Skin epidermis (tissue), 12 donors: ENCODE data around the gene MMD.

Experiments
- H3K27ac ChIP-seq, 21 experiments: fragments of 200-600 bp; sonication (generic) in 11 of 21; one replicate each; pipeline ENCODE4 v1.5.0; 2020; ENCODE audit warnings: mild to moderate bottlenecking in 3 of 21, inconsistent platforms in 2 of 21, moderate library complexity in 2 of 21
- H3K4me3 ChIP-seq, 7 experiments: fragments of 200-600 bp; sonication (generic) in 2 of 7; one replicate each; pipeline ENCODE4 v1.5.0; 2020; ENCODE audit warnings: inconsistent platforms in 2 of 7, mild to moderate bottlenecking in 2 of 7, moderate library complexity in 1 of 7

The MMD gene

GRCh38 chr17:55363033-55363432, 58.6 kb downstream of the MMD start:
- no peak overlapping the region for H3K27ac ChIP-seq
- H3K4me3 ChIP-seq, result no peak overlapping the region

- Histone ChIP-seq H3K27ac (no peak overlapping the region), H3K4me3 (no peak overlapping the region)
Measured at GRCh38 chr17:55360971-55361370, 60.7 kb downstream of the MMD start.

- Histone ChIP-seq H3K27ac (no peak overlapping the region), H3K4me3 (no peak overlapping the region)
Measured at GRCh38 chr17:55356434-55357328, 65.0 kb downstream of the MMD start.

DNA sequence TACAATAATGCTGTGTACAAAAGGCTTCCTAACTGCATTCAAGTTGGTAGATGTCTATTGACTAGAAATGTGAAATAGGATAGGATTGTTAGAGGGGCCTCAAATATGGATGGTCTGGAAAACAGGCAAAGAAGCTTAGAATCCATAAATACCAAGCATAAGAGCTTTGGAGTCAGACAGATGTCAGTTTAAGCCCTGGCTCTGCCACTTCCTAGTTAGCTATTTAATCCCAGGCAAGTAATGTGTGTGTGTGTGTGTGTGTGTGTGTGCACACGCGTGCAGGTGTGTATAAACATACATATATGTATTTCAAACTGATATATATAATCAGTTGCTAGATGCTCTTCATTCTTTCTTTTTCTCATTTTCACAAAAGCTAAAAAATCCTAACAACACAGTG, 66.7 kb downstream of the MMD start:
- no peak overlapping the region for H3K27ac ChIP-seq
- no peak overlapping the region for H3K4me3 ChIP-seq

GRCh38 chr17:55354010-55354409, 67.6 kb downstream of the MMD start:
- no peak overlapping the region for H3K27ac ChIP-seq

GRCh38 chr17:55351226-55351625, 70.4 kb downstream of the MMD start:
- Histone ChIP-seq H3K4me3 (no peak overlapping the region), H3K27ac (no peak overlapping the region)

More at GRCh38 chr17:55354010-55354409, 67.6 kb downstream of the MMD start:
- H3K4me3 ChIP-seq, result no peak overlapping the region

DNA sequence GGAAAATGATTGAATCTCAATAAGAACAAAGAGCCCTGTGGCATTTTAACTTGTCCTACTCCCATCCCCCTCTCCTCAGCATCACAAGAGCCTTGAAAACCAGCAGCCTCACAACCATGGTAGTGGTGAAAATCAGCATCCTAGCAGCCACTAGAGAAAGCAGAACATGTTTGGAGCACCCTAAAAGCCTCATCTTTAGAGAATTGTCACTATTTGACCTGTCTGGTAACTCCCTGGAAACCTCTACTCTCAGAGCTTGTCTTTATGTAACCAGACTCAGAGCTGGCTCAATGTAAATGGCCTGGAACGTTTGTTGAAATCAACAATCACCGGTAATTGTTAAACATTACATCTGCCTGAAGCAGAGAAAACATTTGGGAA, 70.8 kb downstream of the MMD start:
- no peak overlapping the region for H3K27ac ChIP-seq

GRCh38 chr17:55348749-55349354, 72.8 kb downstream of the MMD start:
- Histone ChIP-seq H3K27ac (no peak overlapping the region), H3K4me3 (no peak overlapping the region)

More for the DNA sequence above, 70.8 kb downstream of the MMD start:
- H3K4me3 ChIP-seq, result no peak overlapping the region

DNA sequence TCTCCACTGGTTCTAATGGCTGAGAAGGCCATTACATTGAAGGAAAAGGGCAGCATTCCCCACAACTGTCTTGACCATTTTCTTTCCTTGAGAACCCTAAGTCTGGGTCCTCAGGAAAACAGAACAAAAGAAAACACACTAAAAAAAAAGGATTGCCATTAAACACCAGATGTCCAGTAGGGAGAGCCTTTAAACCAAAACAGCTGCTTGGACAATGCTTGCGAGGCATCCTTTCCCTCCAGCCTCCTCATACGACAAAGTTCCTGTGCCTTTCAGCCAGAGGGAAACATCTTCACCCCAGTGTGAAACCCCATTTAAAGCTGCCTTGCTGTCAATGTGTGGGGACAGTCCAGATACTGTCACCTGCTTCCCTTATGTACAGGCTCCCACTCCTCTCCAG, 74.3 kb downstream of the MMD start:
- Histone ChIP-seq H3K27ac (no peak overlapping the region), H3K4me3 (no peak overlapping the region)

GRCh38 chr17:55346658-55347057, 75.0 kb downstream of the MMD start:
- Histone ChIP-seq H3K27ac (no peak overlapping the region), H3K4me3 (no peak overlapping the region)

- H3K4me3 ChIP-seq, result no peak overlapping the region
- H3K27ac ChIP-seq, result no peak overlapping the region
Measured at GRCh38 chr17:55345132-55345531, 76.5 kb downstream of the MMD start.

DNA sequence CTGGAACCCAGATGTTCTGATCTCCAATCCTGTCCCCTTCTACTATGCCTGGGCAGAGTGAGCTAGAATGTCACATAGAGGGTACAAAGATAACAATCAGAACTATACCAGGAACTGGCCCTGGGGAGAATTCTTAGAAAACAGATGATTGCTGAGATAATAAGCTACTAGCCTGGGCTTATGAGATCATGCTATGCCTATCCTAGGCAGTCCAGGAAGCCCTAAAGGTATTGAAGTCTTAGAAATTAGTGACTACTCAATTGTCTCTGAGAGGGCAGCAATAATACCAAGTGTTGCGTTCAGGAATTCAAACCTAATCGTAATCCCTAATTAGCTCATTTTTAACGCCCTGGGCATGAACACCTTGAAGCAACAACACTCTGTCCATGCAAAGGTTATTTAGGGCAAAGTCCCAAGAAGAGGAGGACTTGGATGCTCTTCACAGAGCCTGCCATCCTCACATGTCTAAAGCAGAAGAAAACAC, 77.1 kb downstream of the MMD start:
- H3K27ac ChIP-seq, result no peak overlapping the region

DNA sequence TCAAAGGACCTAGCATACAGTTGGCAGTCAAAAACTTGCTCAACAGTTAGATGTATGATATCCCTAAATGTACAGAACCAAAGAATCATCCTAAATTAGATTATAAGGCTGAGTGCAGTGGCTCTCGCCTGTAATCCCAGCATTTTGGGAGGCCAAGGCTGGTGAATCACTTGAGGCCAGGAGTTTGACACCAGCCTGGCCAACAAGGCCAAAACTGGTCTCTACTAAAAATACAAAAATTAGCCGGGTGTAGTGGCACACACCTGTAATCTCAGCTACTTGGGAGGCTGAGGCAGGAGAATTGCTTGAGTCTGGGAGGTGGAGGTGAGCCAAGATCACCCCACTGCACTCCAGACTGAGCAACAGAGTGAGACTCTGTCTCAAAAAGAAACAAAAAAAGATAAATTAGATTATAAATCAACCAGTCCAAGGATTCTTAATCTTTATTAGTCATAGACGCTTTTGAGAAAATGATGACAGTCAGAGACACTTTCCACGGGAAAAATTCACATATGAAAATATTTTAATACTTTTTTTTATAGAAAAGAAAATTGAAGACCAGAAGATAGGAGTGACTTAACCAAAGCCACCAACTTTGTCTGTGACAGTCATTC, 77.6 kb downstream of the MMD start:
- H3K4me3 ChIP-seq, result no peak overlapping the region
- peak overlapping the region in 1 of 21 experiments; percentile 5 for H3K27ac ChIP-seq

More for the DNA sequence above, 77.1 kb downstream of the MMD start:
- H3K4me3 ChIP-seq, result no peak overlapping the region

- H3K4me3 ChIP-seq, result no peak overlapping the region
- no peak overlapping the region for H3K27ac ChIP-seq
Measured at GRCh38 chr17:55342800-55343585, 78.6 kb downstream of the MMD start.
